Measurements from ENCODE around the gene ATP1A1. TPM values are rescaled to one million over a fixed set of nuclear protein-coding genes. Genes with fewer than 3 reads are reported as not detected.

ATP1A1 gene
- total RNA-seq (2022) (457 and 484 TPM in 2 replicates), Bru-seq, nascent RNA (percentile 97 among the genes with signal in this experiment), BruChase-seq, experiment 1, labeled RNA remaining after a 6-hour chase (percentile 97 among the genes with signal in this experiment), BruChase-seq, experiment 2, labeled RNA remaining after a 2-hour chase (percentile 94 among the genes with signal in this experiment)
- long read RNA-seq, transcript ATP1A1-201 (23 exons, 3,654 nt), result major isoform, 139 of 323 reads
- long read RNA-seq, partial matches to known transcripts, result 164 of 323 reads
- long read RNA-seq, other reads (novel, unspliced or antisense), result 16 of 323 reads

- TF ChIP-seq CTCF (IDR thresholded peaks at IDR 0.05; ENCODE audit: unreplicated experiment), result no peak
- no TSS peak for BruUV-seq (replicated peaks)
- Mint-ChIP-seq H3K27me3 (ENCODE audit: unreplicated experiment) (no peaks in the 10 kb centered on the region), H3K27ac (ENCODE audit: unreplicated experiment) (peak within 1 kb of the TSS; percentile 95), H3K36me3 (ENCODE audit: insufficient read depth, unreplicated experiment) (peaks cover 49% of the 10 kb centered on the region), H3K9me3 (ENCODE audit: low read depth, unreplicated experiment) (no peaks in the 10 kb centered on the region), H3K4me3 (ENCODE audit: low read depth, unreplicated experiment) (peak within 1 kb of the TSS; percentile 79), H3K4me1 (ENCODE audit: low read depth, unreplicated experiment) (no peaks in the 10 kb centered on the region)
- DNase-seq, result peak; percentile 96
- intact Hi-C loops (cut with micrococcal nuclease; ENCODE audit: unreplicated experiment), result loop anchor here (5.0 kb wide), 1 partner anchor 221 kb away; no protein-coding TSS in a partner anchor
- CTCF ChIA-PET, result interaction anchor here (0.8 kb wide), 1 partner anchor 113 kb away, joined by 3 read pairs; no protein-coding TSS in a partner anchor
These were observed at the start of gene ATP1A1 for GRCh38 chr1:116372651-116373430. Gene ATP1A1 (plus strand): TSS chr1:116373244. CDS start chr1:116373512, 268 bp downstream.

GRCh38 chr1:116323491-116323890 is 49.6 kb upstream of the ATP1A1 start:
- intact Hi-C loops (cut with micrococcal nuclease; ENCODE audit: unreplicated experiment), result no loop called here
- CTCF ChIA-PET, result no interaction called here
- Mint-ChIP-seq H3K36me3 (ENCODE audit: insufficient read depth, unreplicated experiment) (no peaks in the 10 kb centered on the region), H3K27ac (ENCODE audit: unreplicated experiment) (no peak overlapping the region), H3K27me3 (ENCODE audit: unreplicated experiment) (no peaks in the 10 kb centered on the region), H3K9me3 (ENCODE audit: low read depth, unreplicated experiment) (no peaks in the 10 kb centered on the region), H3K4me1 (ENCODE audit: low read depth, unreplicated experiment) (no peaks in the 10 kb centered on the region), H3K4me3 (ENCODE audit: low read depth, unreplicated experiment) (no peak overlapping the region)
- BruUV-seq (replicated peaks), result no TSS peak
- no peak for DNase-seq
- TF ChIP-seq CTCF (IDR thresholded peaks at IDR 0.05; ENCODE audit: unreplicated experiment), result no peak

GRCh38 chr1:116324411-116324810 is 48.6 kb upstream of the ATP1A1 start:
- no peak for DNase-seq
- Mint-ChIP-seq H3K27me3 (ENCODE audit: unreplicated experiment) (no peaks in the 10 kb centered on the region), H3K27ac (ENCODE audit: unreplicated experiment) (no peak overlapping the region), H3K4me3 (ENCODE audit: low read depth, unreplicated experiment) (no peak overlapping the region), H3K4me1 (ENCODE audit: low read depth, unreplicated experiment) (no peaks in the 10 kb centered on the region), H3K36me3 (ENCODE audit: insufficient read depth, unreplicated experiment) (no peaks in the 10 kb centered on the region), H3K9me3 (ENCODE audit: low read depth, unreplicated experiment) (no peaks in the 10 kb centered on the region)
- intact Hi-C loops (cut with micrococcal nuclease; ENCODE audit: unreplicated experiment), result no loop called here
- CTCF ChIA-PET, result no interaction called here
- BruUV-seq (replicated peaks), result no TSS peak
- no peak for TF ChIP-seq CTCF (IDR thresholded peaks at IDR 0.05; ENCODE audit: unreplicated experiment)

- BruUV-seq (replicated peaks), result no TSS peak
- no peak for DNase-seq
- Mint-ChIP-seq H3K4me1 (ENCODE audit: low read depth, unreplicated experiment) (no peaks in the 10 kb centered on the region), H3K36me3 (ENCODE audit: insufficient read depth, unreplicated experiment) (no peaks in the 10 kb centered on the region), H3K27me3 (ENCODE audit: unreplicated experiment) (no peaks in the 10 kb centered on the region), H3K9me3 (ENCODE audit: low read depth, unreplicated experiment) (no peaks in the 10 kb centered on the region), H3K4me3 (ENCODE audit: low read depth, unreplicated experiment) (no peak overlapping the region), H3K27ac (ENCODE audit: unreplicated experiment) (no peak overlapping the region)
- CTCF ChIA-PET, result no interaction called here
- intact Hi-C loops (cut with micrococcal nuclease; ENCODE audit: unreplicated experiment), result no loop called here
- TF ChIP-seq CTCF (IDR thresholded peaks at IDR 0.05; ENCODE audit: unreplicated experiment), result no peak
These were observed 47.9 kb upstream of the ATP1A1 start for GRCh38 chr1:116325104-116325503.

Data from Calu3 (cell line).